Measurements from ENCODE around the gene QPCT. TPM values are rescaled to one million over a fixed set of nuclear protein-coding genes. Genes with fewer than 3 reads are reported as not detected.

QPCT gene
- total and polyA plus RNA-seq, 2 experiments from 2014 or later, result 13.2 TPM

DNA sequence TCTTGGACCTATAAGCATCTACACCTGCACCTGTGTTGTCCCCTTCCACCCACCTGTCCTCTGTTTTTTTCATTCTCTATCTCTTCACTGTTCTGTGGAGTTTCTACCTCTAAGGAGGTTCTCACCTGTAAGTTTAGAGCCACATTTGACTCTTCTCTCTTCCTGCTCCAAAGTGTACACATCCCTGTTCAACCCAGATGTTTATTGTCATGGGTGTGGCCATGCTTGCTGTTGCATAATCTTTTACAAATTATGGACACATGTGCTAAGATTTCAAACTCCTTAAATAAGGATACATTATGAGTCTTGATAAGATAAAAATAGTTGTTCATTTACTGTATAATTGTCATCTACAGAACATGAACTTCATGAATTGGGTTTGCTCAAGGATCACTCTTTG lies 27.6 kb downstream of the QPCT start:
- Histone ChIP-seq H3K4me2 (no peak overlapping the region), H3F3A (replicated peaks; ENCODE audit: low read depth) (no peaks in the 10 kb centered on the region), H4K20me1 (replicated peaks; ENCODE audit: insufficient read depth) (no peaks in the 10 kb centered on the region), H3K9me2 (ENCODE audit: insufficient read depth) (no peaks in the 10 kb centered on the region), H3K4me1 (ENCODE audit: insufficient read depth) (no peaks in the 10 kb centered on the region), H3K27ac (ENCODE audit: low read depth) (no peak overlapping the region), H3K4me3 (no peak overlapping the region), H3K27me3 (ENCODE audit: insufficient read depth) (no peaks in the 10 kb centered on the region), H3K79me2 (replicated peaks; ENCODE audit: insufficient read depth) (no peaks in the 10 kb centered on the region), H3K36me3 (ENCODE audit: insufficient read depth) (no peaks in the 10 kb centered on the region), H2AFZ (no peak overlapping the region)
- Mint-ChIP-seq H3K9me3 (no peaks in the 10 kb centered on the region), H3K36me3 (ENCODE audit: low read depth) (no peaks in the 10 kb centered on the region), H3K27ac (no peak overlapping the region), H3K27me3 (ENCODE audit: insufficient read depth, low read depth, poor library complexity) (no peaks in the 10 kb centered on the region), H3K4me3 (no peak overlapping the region), H3K4me1 (0 out of 3 replicates have a peak, but pooled peaks cover 2% of the 10 kb centered on the region)
- ATAC-seq (no peak), DNase-seq (ENCODE audit: low spot score) (no peak)
- TF ChIP-seq POLR2AphosphoS5 (IDR thresholded peaks at IDR 0.05; ENCODE audit: low read depth) (no peak), ETS1 (IDR thresholded peaks at IDR 0.05) (no peak), EZH2phosphoT487 (IDR thresholded peaks at IDR 0.05; ENCODE audit: unreplicated experiment) (no peak), ZNF462 (CRISPR knock-in tag; IDR thresholded peaks at IDR 0.05) (no peak), JUNB (IDR thresholded peaks at IDR 0.05; ENCODE audit: unreplicated experiment) (no peak), STAT1 (IDR thresholded peaks at IDR 0.05; ENCODE audit: unreplicated experiment) (no peak), CREB1 (CRISPR knock-in tag; IDR thresholded peaks at IDR 0.05; ENCODE audit: low read depth) (no peak)

Data from GM23338 (cell line).